Endodermal cell (in vitro differentiated cells): ENCODE results near the gene LRRC28. TPM values are rescaled to one million over a fixed set of nuclear protein-coding genes. Genes with fewer than 3 reads are reported as not detected.

Experiments used
- DNase-seq: peaks from one replicate; pipeline ENCODE4 v3.0.0-alpha.2; 2017
- H3K27ac ChIP-seq: 2 replicates; pipeline ENCODE4 v1.5.1; 2013; ENCODE audit warnings: mild to moderate bottlenecking, low read depth, low read length, moderate library complexity
- H3K27me3 ChIP-seq: 2 replicates; pipeline ENCODE4 v1.6.1; 2013; ENCODE audit warnings: mild to moderate bottlenecking, low read length, moderate library complexity; ENCODE audit not compliant: insufficient read depth, control insufficient read depth, poor library complexity, severe bottlenecking
- H3K36me3 ChIP-seq: 2 replicates; pipeline ENCODE4 v1.7.0; 2013; ENCODE audit warnings: mild to moderate bottlenecking, low read length, moderate library complexity; ENCODE audit not compliant: control insufficient read depth, insufficient read depth
- H3K4me1 ChIP-seq: one replicate; pipeline ENCODE4 v1.7.0; 2013; ENCODE audit warnings: low read length; ENCODE audit not compliant: control insufficient read depth, insufficient read depth
- H3K4me3 ChIP-seq: 2 replicates; pipeline ENCODE4 v1.5.1; 2013; ENCODE audit warnings: mild to moderate bottlenecking, low read length, moderate library complexity
- H3K9ac ChIP-seq: 2 replicates; pipeline ENCODE4 v1.6.1; 2013; ENCODE audit warnings: mild to moderate bottlenecking, low read length, moderate library complexity; ENCODE audit not compliant: poor library complexity, severe bottlenecking; ENCODE audit errors: extremely low read depth
- H3K9me3 ChIP-seq: 2 replicates; pipeline ENCODE4 v1.6.1; 2013; ENCODE audit warnings: mild to moderate bottlenecking, low read length, moderate library complexity; ENCODE audit not compliant: control insufficient read depth
- H3K27ac Mint-ChIP-seq: 2 replicates; pipeline ENCODE4 v1.8.0; 2020; ENCODE audit warnings: mixed read lengths
- H3K27me3 Mint-ChIP-seq: 2 replicates; pipeline ENCODE4 v1.8.0; 2021; ENCODE audit warnings: mild to moderate bottlenecking, mixed read lengths; ENCODE audit not compliant: insufficient read depth
- H3K36me3 Mint-ChIP-seq: 2 replicates; pipeline ENCODE4 v1.8.0; 2020; ENCODE audit warnings: low read depth, mixed read lengths
- H3K4me1 Mint-ChIP-seq: 2 replicates; pipeline ENCODE4 v1.8.0; 2020; ENCODE audit warnings: mixed read lengths
- H3K4me3 Mint-ChIP-seq: 2 replicates; pipeline ENCODE4 v1.8.0; 2020; ENCODE audit warnings: mild to moderate bottlenecking, moderate library complexity, mixed read lengths
- H3K9me3 Mint-ChIP-seq: 2 replicates; pipeline ENCODE4 v1.8.0; 2020; ENCODE audit warnings: mild to moderate bottlenecking, mixed read lengths
- CTCF ChIP-seq: fragments of 200-600 bp; sonication (generic); conservative IDR thresholded peaks from 2 replicates; pipeline ENCODE4 v1.5.0; 2021; ENCODE audit warnings: antibody characterized with exemption, mild to moderate bottlenecking
- WGBS, 2 experiments: methylation state at CpG; one replicate each; pipeline versions ENCODE4 v1.1.5 to v1.1.7; 2013; ENCODE audit warnings: missing lambda C conversion rate in 2 of 2, mixed read lengths in 1 of 2; ENCODE audit not compliant: insufficient coverage in 1 of 2, insufficient read length in 1 of 2; 5-methylcytosine and 5-hydroxymethylcytosine counted together
- total RNA-seq, 2 donors: library from RNA; stranded (reverse); fragmentation: NEBNext Ultra II Directional in 1 of 2; extraction: Animal tissue kit (Norgen Biotek cat#: 25700) in 1 of 2; gene quantifications; 2 replicates in 1 of 2; 3 replicates in 1 of 2; pipeline ENCODE4 v1.2.1, GENCODE V29; 2021

LRRC28 gene
- total RNA-seq, 2 donors from 2014 or later = 26.1 to 35.5 TPM

GRCh38 chr15:99435877-99436541 is 184.7 kb downstream of the LRRC28 start:
- peaks cover 5% of the 10 kb centered on the region for H3K4me1 ChIP-seq
- WGBS, 2 experiments = 93 to 97% methylated on average over 3 to 10 of the region's 10 CpGs
- H3K27ac ChIP-seq = no peak overlapping the region
- Mint-ChIP-seq H3K4me1 (peaks cover 5% of the 10 kb centered on the region), H3K27me3 (no peaks in the 10 kb centered on the region), H3K4me3 (no peak overlapping the region), H3K36me3 (no peaks in the 10 kb centered on the region), H3K27ac (no peak overlapping the region), H3K9me3 (no peaks in the 10 kb centered on the region)
- no peak overlapping the region for H3K9ac ChIP-seq
- H3K27me3 ChIP-seq = no peaks in the 10 kb centered on the region
- DNase-seq = peak; percentile 36
- no peaks in the 10 kb centered on the region for H3K9me3 ChIP-seq
- no peaks in the 10 kb centered on the region for H3K36me3 ChIP-seq
- H3K4me3 ChIP-seq = no peak overlapping the region
- no peak for TF ChIP-seq CTCF

- Histone ChIP-seq H3K27ac (no peak overlapping the region), H3K36me3 (no peaks in the 10 kb centered on the region), H3K27me3 (no peaks in the 10 kb centered on the region), H3K4me1 (peaks cover 5% of the 10 kb centered on the region), H3K4me3 (no peak overlapping the region), H3K9me3 (no peaks in the 10 kb centered on the region), H3K9ac (no peak overlapping the region)
- Mint-ChIP-seq H3K9me3 (no peaks in the 10 kb centered on the region), H3K4me1 (peaks cover 5% of the 10 kb centered on the region), H3K27ac (no peak overlapping the region), H3K27me3 (no peaks in the 10 kb centered on the region), H3K36me3 (no peaks in the 10 kb centered on the region), H3K4me3 (no peak overlapping the region)
- TF ChIP-seq CTCF = no peak
- WGBS, 2 experiments = 87 to 97% methylated on average over 12 to 21 of the region's 21 CpGs
- DNase-seq = peak; percentile 48
These were observed 185.4 kb downstream of the LRRC28 start for GRCh38 chr15:99436542-99437314.

GRCh38 chr15:99437315-99438223 is 186.3 kb downstream of the LRRC28 start:
- Histone ChIP-seq H3K9ac (no peak overlapping the region), H3K4me3 (no peak overlapping the region), H3K4me1 (peaks cover 5% of the 10 kb centered on the region), H3K9me3 (no peaks in the 10 kb centered on the region), H3K27me3 (no peaks in the 10 kb centered on the region), H3K36me3 (no peaks in the 10 kb centered on the region), H3K27ac (no peak overlapping the region)
- peak; percentile 23 for TF ChIP-seq CTCF
- Mint-ChIP-seq H3K4me3 (no peak overlapping the region), H3K9me3 (no peaks in the 10 kb centered on the region), H3K27me3 (no peaks in the 10 kb centered on the region), H3K4me1 (peaks cover 5% of the 10 kb centered on the region), H3K36me3 (no peaks in the 10 kb centered on the region), H3K27ac (no peak overlapping the region)
- DNase-seq = peak; percentile 49
- WGBS, 2 experiments = 84 to 89% methylated on average over 19 to 23 of the region's 23 CpGs
